Measurements from ENCODE around the gene IGLL5.

Gene IGLL5

DNA sequence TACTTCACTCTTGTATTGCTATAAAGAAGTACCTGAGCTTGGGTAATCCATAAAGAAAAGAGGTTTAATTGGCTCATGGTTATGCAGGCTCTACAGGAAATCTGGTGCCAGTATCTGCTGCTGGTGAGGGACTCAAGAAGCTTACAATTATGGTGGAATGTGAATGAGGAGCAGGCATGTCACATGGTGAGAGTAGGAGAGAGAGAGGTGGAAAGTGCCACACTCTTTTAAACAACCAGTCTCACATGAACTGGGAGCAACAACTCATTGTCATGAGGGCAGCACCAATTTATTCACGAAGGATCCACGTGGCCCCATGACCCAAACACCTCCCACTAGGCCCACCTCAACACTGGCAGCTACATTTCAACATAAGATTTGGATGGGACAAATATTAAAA lies 24.6 kb upstream of the IGLL5 start:
- DNase-seq (ENCODE audit: low read depth in 2 of 2) = no peak

DNA sequence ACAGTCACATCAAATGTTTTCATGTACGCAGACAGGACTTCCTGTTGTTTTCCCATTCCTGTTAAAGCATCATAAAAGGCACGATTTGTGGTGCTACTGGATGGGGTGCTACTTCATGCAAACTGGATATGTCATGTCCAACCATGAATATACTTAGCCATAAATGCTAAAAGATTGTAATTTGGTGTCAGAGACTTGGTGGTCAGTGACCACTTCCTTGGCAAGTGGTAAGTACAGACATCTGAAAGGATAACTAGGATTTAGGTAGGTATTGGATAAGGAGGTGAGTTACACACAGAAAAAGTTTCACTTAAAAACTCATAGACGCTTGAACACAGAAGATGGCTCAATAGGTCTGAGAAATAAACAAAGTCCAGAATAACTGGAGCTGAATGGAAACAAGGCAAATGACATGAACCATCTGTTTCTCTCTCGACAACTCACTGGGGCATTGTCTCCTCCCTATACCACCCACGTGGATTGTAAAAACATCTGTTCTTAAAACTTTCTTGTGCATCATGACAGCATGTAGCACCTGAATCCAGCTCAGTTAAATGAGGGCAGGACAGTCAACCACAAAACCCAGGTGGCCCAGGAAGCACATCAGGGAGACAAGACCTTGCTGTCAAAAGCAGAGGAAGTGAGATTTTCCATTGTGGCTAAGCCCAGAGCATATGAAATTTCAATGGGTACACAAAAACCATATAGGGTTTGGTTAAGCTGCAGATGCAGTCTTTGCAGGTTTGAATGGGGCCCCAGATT lies 22.1 kb upstream of the IGLL5 start:
- DNase-seq (ENCODE audit: low read depth in 2 of 2) = no peak

- no peak for DNase-seq (ENCODE audit: low read depth in 2 of 2)
Observed at GRCh38 chr22:22866381-22867111, 21.1 kb upstream of the IGLL5 start.

- DNase-seq (ENCODE audit: low read depth in 2 of 2) = no peak
Observed at GRCh38 chr22:22867996-22868715, 19.5 kb upstream of the IGLL5 start.

DNA sequence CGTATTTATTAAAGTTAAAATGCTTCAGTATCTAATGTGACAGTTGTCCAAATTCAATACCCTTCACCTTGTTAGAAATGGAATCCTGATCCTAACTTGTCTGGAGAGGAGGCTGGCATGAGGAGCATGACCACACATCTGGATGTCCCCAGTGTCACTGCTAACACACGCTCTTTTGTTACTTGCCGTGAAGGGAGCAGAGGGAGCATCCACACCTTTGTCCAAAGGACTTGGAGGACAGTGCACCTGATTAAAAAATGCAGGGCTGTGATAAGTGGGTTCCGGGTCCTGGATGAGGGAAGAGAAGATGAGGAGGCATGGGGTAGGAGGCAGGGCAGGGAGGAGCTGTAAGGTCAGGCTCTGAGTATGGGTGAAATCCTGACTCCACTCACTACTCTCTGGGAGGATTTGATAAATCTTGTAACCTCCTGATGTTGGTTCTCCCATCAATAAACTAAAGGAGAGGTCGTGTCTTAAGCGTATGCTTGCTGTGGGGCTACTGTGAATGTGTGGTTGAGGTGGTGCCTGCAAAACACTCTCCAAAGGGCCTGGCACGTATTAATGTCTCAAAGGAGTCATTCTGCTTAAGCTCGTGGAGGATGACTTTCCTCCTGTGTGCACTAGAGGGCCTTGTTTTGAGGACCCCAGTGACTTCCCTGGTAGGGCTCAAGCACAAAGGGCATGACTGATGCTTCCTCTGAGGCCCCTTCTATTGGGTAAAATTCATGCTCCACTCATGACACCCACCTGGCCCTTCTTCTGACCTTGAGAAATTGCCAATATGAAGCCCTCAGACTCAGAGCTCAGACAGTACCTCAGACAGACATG lies 16.8 kb upstream of the IGLL5 start:
- DNase-seq (ENCODE audit: low read depth in 2 of 2) = no peak

DNA sequence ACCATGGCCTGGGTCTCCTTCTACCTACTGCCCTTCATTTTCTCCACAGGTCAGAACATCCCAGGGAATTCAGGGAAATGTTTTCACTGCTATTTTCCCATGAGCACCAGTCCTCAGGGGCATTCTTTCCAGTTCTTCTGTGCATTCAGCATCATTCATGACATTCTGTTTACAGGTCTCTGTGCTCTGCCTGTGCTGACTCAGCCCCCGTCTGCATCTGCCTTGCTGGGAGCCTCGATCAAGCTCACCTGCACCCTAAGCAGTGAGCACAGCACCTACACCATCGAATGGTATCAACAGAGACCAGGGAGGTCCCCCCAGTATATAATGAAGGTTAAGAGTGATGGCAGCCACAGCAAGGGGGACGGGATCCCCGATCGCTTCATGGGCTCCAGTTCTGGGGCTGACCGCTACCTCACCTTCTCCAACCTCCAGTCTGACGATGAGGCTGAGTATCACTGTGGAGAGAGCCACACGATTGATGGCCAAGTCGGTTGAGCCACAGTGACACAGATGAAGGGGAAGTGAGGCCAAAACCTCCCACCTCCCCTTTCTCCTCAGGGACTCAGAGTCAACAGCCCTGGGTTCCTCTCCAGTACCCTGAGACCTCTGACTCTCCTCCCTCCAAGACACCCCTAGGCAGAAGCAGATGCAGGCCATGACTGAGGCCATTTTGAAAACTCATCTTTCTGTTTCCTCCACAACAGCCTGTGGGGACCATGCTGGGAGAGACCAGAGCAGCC lies 15.9 kb upstream of the IGLL5 start:
- no peak for DNase-seq (ENCODE audit: low read depth in 2 of 2)

GRCh38 chr22:22872722-22873708 lies 14.6 kb upstream of the IGLL5 start:
- DNase-seq (ENCODE audit: low read depth in 2 of 2) = no peak

DNA sequence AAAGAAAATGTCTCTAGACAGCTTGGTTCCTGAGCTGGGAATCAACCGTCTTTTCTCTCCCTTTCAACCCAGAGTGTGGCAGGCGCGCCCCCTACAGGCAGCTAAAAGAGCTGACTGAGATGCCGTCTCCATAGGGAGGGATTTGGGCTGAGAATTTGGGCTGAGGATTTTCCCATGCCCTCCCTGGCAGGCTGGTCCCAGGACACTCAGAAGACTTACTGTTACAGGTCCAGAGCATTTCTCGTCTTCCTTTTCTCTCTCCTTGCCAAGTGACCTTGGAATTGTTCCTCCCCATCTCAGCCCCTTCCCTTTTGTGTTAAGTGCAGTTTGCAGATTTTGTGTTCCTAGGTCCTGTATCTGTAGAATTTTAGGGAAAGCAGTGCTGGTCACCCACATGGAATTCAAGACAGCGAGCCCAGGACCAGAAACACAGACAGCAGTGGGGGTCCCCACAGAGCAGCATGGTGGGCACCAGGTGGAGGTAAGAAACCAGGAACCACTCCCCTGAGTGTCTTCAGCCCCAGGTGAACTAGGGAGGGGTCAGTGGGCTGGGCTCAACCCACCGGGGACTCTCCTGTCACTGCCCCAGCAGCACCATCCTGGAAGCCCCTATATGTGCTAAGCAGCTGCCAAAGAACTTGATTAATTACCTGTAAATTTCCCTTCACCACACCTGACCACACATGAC lies 9.9 kb upstream of the IGLL5 start:
- DNase-seq (ENCODE audit: low read depth in 2 of 2) = peak; percentile 3 to 14

- no peak for DNase-seq (ENCODE audit: low read depth in 2 of 2)
Observed at GRCh38 chr22:22878211-22878570, 9.4 kb upstream of the IGLL5 start.

DNA sequence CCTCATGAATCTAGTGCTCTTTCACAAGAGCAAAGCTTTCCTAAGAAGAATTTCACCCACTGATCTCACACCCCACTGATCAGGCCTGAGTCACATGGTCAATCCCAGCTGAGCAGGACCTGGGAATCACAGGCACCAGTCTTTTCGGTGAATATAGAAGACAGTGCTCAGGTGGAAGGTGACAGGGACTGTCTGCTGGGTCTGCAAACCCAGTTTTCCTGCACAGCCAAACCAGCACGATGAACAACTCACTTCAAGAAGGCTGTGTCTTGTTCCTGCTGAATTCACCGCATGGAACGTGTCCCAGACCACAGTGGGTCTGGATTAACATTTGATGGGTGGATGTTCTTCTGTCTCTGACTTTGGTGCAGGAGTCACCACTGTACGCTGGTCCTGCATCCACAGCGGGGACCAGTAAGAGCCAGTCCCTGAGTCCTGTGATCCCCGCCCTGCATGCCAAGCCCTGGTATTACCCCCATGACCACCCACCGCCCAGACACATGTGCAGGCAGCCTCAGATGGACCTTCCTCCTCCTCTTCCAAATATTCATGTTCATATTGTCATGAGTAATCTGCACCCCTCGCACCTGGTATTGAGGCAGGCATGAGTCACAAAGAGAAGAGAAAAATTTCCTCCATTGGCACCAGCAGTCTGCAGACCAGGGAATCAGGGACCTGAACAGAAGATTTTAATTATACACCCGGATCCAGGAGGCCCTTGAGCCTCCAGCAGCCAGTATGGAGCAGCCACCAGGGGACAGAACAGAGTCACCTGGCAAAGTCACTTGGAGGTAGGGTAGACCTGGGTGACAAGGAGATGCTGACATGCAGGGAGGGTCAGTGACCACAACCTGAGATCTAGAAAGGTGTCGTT lies 8.6 kb upstream of the IGLL5 start:
- no peak for DNase-seq (ENCODE audit: low read depth in 2 of 2)

DNA sequence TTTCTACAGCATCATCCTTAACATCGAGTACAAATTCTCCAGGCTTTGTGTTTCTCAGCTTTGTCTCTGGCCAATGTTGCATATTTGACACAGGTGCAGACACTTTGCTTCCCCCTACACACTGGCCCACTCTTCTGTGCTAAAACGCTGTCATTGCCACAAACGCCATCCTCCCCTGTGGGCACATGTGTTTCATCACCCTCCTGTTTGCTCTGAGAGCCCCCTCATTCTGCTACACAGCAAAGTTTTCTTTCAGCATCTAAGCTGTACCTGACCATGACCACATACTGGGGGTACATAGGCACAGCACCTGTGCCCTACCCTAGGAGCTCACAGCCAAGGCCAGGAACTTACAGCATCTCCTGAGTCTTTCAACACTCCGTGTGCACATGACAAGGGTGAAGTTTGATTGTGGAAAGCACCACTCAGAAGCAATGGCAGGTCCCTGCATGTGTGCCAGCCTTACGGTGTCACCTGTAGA lies 7.9 kb upstream of the IGLL5 start:
- no peak for DNase-seq (ENCODE audit: low read depth in 2 of 2)

GRCh38 chr22:22880645-22881044 lies 7.0 kb upstream of the IGLL5 start:
- DNase-seq (ENCODE audit: low read depth in 2 of 2) = no peak

DNA sequence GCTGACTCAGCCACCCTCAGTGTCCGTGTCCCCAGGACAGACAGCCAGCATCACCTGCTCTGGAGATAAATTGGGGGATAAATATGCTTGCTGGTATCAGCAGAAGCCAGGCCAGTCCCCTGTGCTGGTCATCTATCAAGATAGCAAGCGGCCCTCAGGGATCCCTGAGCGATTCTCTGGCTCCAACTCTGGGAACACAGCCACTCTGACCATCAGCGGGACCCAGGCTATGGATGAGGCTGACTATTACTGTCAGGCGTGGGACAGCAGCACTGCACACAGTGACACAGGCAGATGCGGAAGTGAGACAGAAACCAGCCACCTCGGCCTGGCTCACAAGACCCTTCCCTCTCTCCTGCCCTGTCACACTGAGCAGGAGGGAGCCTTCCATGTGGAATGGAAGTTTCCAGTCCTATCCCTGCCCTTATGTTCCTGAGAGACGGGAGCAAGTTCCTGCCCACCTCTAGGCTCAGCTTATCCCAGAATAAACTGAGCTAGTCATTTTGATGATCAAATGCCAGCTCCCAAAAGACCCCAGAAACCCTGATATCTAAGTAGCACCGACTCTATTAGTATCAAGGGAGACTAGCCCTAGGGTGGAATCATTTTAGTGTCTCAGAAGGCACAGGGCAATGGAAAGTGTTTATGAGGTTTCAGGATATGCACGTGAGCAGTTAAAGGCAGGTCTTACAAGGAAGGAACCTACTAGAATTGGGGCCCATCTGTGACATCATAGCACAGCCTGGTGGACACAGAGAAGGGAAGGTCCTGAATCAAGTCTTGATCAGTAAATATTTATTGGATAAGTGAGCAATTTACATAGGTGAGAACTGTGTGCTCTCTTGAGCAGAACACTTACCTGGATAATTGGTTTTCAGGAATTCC lies 6.3 kb upstream of the IGLL5 start:
- DNase-seq (ENCODE audit: low read depth in 2 of 2) = no peak

DNA sequence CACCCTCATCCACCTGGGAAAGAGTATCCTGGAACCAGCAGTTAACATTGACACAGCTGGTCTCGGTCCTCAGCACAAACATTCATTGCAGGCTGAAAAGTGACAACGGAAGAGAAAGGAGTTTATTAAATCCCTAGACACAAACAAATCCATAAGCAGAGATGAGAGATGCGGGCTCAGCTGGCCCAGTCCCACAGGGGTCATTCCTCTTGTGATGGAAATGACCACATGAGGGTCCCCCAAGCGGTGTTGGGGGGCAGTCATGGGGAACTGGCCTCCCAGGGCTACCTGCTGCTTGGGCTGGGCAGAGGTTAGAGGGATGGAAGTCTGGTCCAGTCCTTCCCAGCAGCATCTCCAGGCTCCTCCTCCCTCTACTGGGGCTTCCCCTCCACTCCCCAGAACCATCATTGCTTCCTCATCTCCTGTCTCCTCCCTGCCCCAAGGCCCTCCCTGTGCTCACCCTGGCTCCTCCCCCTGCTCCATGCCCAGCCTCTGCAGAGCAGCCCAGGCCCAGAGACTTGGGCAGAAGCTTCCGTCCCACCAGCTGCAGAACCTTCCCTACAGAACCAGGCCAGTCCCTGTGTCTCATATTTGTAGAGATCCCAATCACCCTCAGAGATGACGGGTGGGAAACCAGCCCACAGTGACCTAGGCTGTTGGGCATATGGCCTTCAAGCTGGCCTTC lies 5.4 kb upstream of the IGLL5 start:
- no peak for DNase-seq (ENCODE audit: low read depth in 2 of 2)

- DNase-seq (ENCODE audit: low read depth in 2 of 2) = no peak
Observed at GRCh38 chr22:22883090-22883727, 4.4 kb upstream of the IGLL5 start.

All from fibroblast of skin of left quadriceps (primary cell).